K562 (cell line): Measurements from ENCODE around the gene ZNF385C. TPM values are rescaled to one million over a fixed set of nuclear protein-coding genes. Genes with fewer than 3 reads are reported as not detected.

Experiments used
- EGR1 ChIP-seq: fragments of 450-650 bp; conservative IDR thresholded peaks from 2 replicates; pipeline ENCODE4 v1.6.1; 2017; ENCODE audit warnings: mild to moderate bottlenecking
- GABPA ChIP-seq: fragments of 200-800 bp; sonication (Bioruptor generic); conservative IDR thresholded peaks from 2 replicates; pipeline ENCODE4 v1.6.1; 2016; ENCODE audit warnings: low read depth, missing genetic modification characterization, missing compliant biosample characterization
- HNRNPL ChIP-seq: fragments of 200-400 bp; formaldehyde crosslinking; IDR thresholded peaks from 2 replicates; pipeline ENCODE4 v1.6.1; 2017; ENCODE audit warnings: low read depth, mild to moderate bottlenecking, low read length
- MAFG ChIP-seq: fragments of 450-650 bp; conservative IDR thresholded peaks from 2 replicates; pipeline ENCODE4 v1.6.1; 2016; ENCODE audit warnings: missing genetic modification characterization, missing compliant biosample characterization
- MYC ChIP-seq, 2 experiments: fragments of 250-450 bp in 1 of 2; sonication (Bioruptor Pico) in 1 of 2; IDR thresholded peaks; 2 replicates each; pipeline versions ENCODE4 v1.5.1 to v1.6.1; 2012 to 2021; ENCODE audit warnings: low read depth in 2 of 2, borderline replicate concordance in 1 of 2, improper control_type of control experiment in 1 of 2, low read length in 1 of 2, mild to moderate bottlenecking in 1 of 2, moderate library complexity in 1 of 2
- NR2C2 ChIP-seq, 2 experiments: fragments of 200-800 bp in 1 of 2; sonication (Bioruptor generic) in 1 of 2; sonication (generic) in 1 of 2; formaldehyde crosslinking in 1 of 2; IDR thresholded peaks; 2 replicates each; pipeline versions ENCODE4 v1.6.1 to v1.8.0; 2016 to 2022; ENCODE audit warnings: mild to moderate bottlenecking in 1 of 2, missing compliant biosample characterization in 1 of 2, missing genetic modification characterization in 1 of 2, missing genetic modification reagents in 1 of 2
- PCBP1 ChIP-seq: fragments of 200-400 bp; formaldehyde crosslinking; IDR thresholded peaks from 2 replicates; pipeline ENCODE4 v1.6.1; 2018; ENCODE audit warnings: mild to moderate bottlenecking, low read depth, low read length; ENCODE audit not compliant: poor library complexity, severe bottlenecking
- RB1 ChIP-seq: fragments of 450-650 bp; IDR thresholded peaks from 2 replicates; pipeline ENCODE4 v1.6.1; 2017; ENCODE audit warnings: low read depth, mild to moderate bottlenecking
- RBFOX2 ChIP-seq: fragments of 200-400 bp; formaldehyde crosslinking; IDR thresholded peaks from 2 replicates; pipeline ENCODE4 v1.6.1; 2017; ENCODE audit warnings: low read depth, mild to moderate bottlenecking, low read length, moderate library complexity
- SUPT5H ChIP-seq: fragments of 450-650 bp; IDR thresholded peaks from 2 replicates; pipeline ENCODE4 v1.6.1; 2016
- TAF1 ChIP-seq: IDR thresholded peaks from 2 replicates; pipeline ENCODE4 v1.6.1; 2011; ENCODE audit warnings: mild to moderate bottlenecking, low read length, moderate library complexity; ENCODE audit not compliant: insufficient read depth, control insufficient read depth, severe bottlenecking; ENCODE audit errors: extremely low read depth
- TAF9B ChIP-seq: fragments of 450-650 bp; IDR thresholded peaks from 2 replicates; pipeline ENCODE4 v1.6.1; 2018; ENCODE audit warnings: mild to moderate bottlenecking; ENCODE audit not compliant: partially characterized antibody
- TAL1 ChIP-seq: fragments of 450-650 bp; IDR thresholded peaks from 2 replicates; pipeline ENCODE4 v1.6.1; 2016; ENCODE audit warnings: mild to moderate bottlenecking
- TBP ChIP-seq: optimal IDR thresholded peaks from 2 replicates; pipeline ENCODE3; 2011; ENCODE audit warnings: low read depth, low read length, improper control_type of control experiment
- YY1 ChIP-seq, 3 experiments: IDR thresholded peaks; 2 replicates each; pipeline ENCODE4 v1.6.1; 2011; ENCODE audit warnings: low read length in 2 of 3, mild to moderate bottlenecking in 2 of 3, moderate library complexity in 2 of 3, borderline replicate concordance in 1 of 3, control low read depth in 1 of 3, low read depth in 1 of 3; ENCODE audit not compliant: insufficient read depth in 3 of 3, insufficient replicate concordance in 2 of 3, control insufficient read depth in 1 of 3, insufficient read length in 1 of 3; ENCODE audit errors: extremely low read depth in 1 of 3
- ZBTB7A ChIP-seq: IDR thresholded peaks from 2 replicates; pipeline ENCODE4 v1.6.1; 2011; ENCODE audit warnings: low read depth, mild to moderate bottlenecking, low read length, moderate library complexity, borderline replicate concordance; ENCODE audit not compliant: control insufficient read depth
- ZNF274 ChIP-seq: IDR thresholded peaks from 2 replicates; pipeline ENCODE4 v1.6.1; 2011; ENCODE audit warnings: low read depth, mild to moderate bottlenecking, low read length, moderate library complexity, borderline replicate concordance
- ZNF347 ChIP-seq: fragments of 450-650 bp; formaldehyde crosslinking; IDR thresholded peaks from 2 replicates; pipeline ENCODE4 v1.4.0; 2020; ENCODE audit warnings: low read depth, mild to moderate bottlenecking, moderate library complexity
- ZNF398 ChIP-seq: fragments of 250-450 bp; sonication (Bioruptor Pico); IDR thresholded peaks from 2 replicates; pipeline ENCODE4 v1.8.0; 2021; ENCODE audit warnings: moderate library complexity, mild to moderate bottlenecking, inconsistent platforms
- polyA plus RNA-seq, 8 experiments: library from polyadenylated mRNA; depleted of rRNA in 4 of 8; stranded (reverse) in 5 of 8; unstranded in 3 of 8; fragments of >200 nt; fragmentation: Nextera tagmentation in 2 of 8; fragmentation: Illumina TruSeq in 1 of 8; extraction: Ambion mirVana in 2 of 8; extraction: Trizol in 1 of 8; gene quantifications; 2 replicates each; pipeline versions ENCODE4 v1.2.1 to v1.2.3, GENCODE V29; 2011 to 2014; ENCODE audit warnings: inconsistent platforms in 1 of 8, missing spikeins in 1 of 8
- total RNA-seq, 7 experiments: library from RNA; depleted of rRNA in 6 of 7; stranded (reverse); fragments of >200 nt in 6 of 7; fragmentation: Illumina TruSeq in 2 of 7; extraction: Trizol in 2 of 7; gene quantifications; 2 replicates each; pipeline versions ENCODE4 v1.2.1 to v1.2.3, GENCODE V29; 2011 to 2021; ENCODE audit warnings: low replicate concordance in 1 of 7
- TF ChIP-seq, protein P1 (sequence below): IDR thresholded peaks from 2 replicates; pipeline ENCODE4 v1.6.1; 2011; ENCODE audit warnings: borderline replicate concordance, low read depth, mild to moderate bottlenecking, moderate library complexity, low read length; ENCODE audit not compliant: insufficient read depth, poor library complexity, severe bottlenecking

ZNF385C gene
- total and polyA plus RNA-seq, 9 of the 15 experiments (the other 6 are each of a cell fraction or from before 2014, with no cell fraction given) = 0.03 to 0.35 (median 0.18) TPM; not detected in 1

DNA sequence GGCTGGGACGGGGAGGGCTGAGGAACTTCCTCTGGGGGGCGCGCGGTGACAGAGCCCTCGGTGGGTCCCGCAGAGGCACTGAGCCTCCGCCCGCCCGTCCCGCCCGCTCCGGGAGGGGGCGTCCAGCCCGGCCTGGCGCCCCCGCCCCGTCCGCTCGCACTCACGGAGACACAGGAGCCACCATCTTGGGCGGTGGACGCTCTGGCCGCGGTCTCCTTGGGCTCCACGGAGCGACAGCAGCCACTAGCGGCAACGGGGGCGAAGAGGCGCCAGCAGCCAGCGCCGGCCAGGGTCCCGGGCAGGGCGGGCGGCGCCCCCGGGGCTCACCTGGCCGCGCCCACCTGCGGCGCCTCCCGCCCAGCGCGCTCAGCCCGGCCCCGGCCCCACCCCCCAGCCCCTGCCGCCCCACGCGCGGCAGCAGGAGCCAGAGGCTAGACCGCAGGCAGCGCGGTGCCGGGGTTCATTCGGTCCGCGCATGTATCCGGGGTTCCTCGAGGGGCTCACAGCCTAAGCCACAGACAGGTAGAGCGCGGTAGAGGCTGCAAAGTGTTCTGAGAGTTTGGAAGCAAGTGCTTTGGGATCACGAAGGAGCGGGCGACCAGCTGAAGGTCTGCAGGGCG lies 47.8 kb downstream of the ZNF385C start, which contains the start of gene C17orf113 (continued):
- TF ChIP-seq ZNF398 = no peak
- peak; percentile 38; the same call in 1 of the 2 replicates for TF ChIP-seq SUPT5H
- TF ChIP-seq MAFG = no peak
- TF ChIP-seq TBP = peak; percentile 36
- TF ChIP-seq TAF1 = peak; percentile 46
- TF ChIP-seq GABPA (tag) = 0 out of 2 replicates have a peak, but pooled peaks have one; percentile 23
- no peak for TF ChIP-seq HNRNPL
- peak; percentile 78 for TF ChIP-seq ZBTB7A
- no peak for TF ChIP-seq TAF9B
- peak; percentile 33 for TF ChIP-seq PCBP1
- TF ChIP-seq RB1 = peak; percentile 44
- TF ChIP-seq EGR1 = 0 out of 2 replicates have a peak, but pooled peaks have one; percentile 11
- no peak for TF ChIP-seq ZNF347 (CRISPR knock-in tag)
- TF ChIP-seq, protein P1, sequence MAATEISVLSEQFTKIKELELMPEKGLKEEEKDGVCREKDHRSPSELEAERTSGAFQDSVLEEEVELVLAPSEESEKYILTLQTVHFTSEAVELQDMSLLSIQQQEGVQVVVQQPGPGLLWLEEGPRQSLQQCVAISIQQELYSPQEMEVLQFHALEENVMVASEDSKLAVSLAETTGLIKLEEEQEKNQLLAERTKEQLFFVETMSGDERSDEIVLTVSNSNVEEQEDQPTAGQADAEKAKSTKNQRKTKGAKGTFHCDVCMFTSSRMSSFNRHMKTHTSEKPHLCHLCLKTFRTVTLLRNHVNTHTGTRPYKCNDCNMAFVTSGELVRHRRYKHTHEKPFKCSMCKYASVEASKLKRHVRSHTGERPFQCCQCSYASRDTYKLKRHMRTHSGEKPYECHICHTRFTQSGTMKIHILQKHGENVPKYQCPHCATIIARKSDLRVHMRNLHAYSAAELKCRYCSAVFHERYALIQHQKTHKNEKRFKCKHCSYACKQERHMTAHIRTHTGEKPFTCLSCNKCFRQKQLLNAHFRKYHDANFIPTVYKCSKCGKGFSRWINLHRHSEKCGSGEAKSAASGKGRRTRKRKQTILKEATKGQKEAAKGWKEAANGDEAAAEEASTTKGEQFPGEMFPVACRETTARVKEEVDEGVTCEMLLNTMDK = peak; percentile 51
- TF ChIP-seq ZNF274 = no peak
- peak; percentile 70 for TF ChIP-seq RBFOX2
- TF ChIP-seq TAL1 = no peak
- no peak for TF ChIP-seq NR2C2 (CRISPR knock-in tag; IDR thresholded peaks at IDR 0.05)
- TF ChIP-seq NR2C2 (tag; IDR thresholded peaks at IDR 0.05) = peak; percentile 48; the same call in 1 of the 2 replicates
- peak; percentile 26 to 93 (median 81) for TF ChIP-seq YY1 (IDR thresholded peaks at IDR 0.05; ENCODE audit: borderline replicate concordance in 1 of 3, control insufficient read depth in 1 of 3, extremely low read depth in 1 of 3, insufficient read depth in 3 of 3, insufficient read length in 1 of 3, insufficient replicate concordance in 2 of 3, low read depth in 1 of 3, low read length in 2 of 3)
- TF ChIP-seq MYC (IDR thresholded peaks at IDR 0.05; ENCODE audit: low read depth, low read length) = 0 out of 2 replicates have a peak, but pooled peaks have one; percentile 13
- no peak for TF ChIP-seq MYC (CRISPR knock-in tag; IDR thresholded peaks at IDR 0.05; ENCODE audit: borderline replicate concordance, low read depth)
